GM19193 (cell line): ENCODE measurements around the gene CDK14.

ENCODE experiments used
- POLR2A ChIP-seq: IDR thresholded peaks from 4 replicates; pipeline ENCODE4 v1.6.1; 2011; ENCODE audit not compliant: insufficient read depth, insufficient read length; ENCODE audit errors: extremely low read depth

CDK14 gene

DNA sequence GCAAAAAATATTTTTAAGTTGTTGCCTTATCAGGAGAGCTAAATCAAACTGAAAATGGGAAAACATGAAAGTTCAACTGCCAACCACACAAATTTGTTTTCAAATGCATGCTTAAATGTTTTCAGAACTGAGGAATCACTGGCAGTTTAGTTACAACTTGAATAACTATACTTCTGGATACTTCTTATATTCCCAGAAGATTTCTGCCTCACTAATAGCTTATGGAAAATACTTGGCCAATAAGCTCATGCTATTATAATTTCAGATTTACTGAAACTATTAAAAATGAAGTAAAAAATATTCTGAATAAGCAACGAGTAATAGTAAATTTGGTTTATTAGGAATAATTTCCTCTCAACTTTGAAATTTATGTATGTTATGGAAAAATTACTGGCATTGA lies 222.2 kb downstream of the CDK14 start:
- no peak for TF ChIP-seq POLR2A

GRCh38 chr7:90821961-90822620 lies 226.0 kb downstream of the CDK14 start:
- no peak for TF ChIP-seq POLR2A

DNA sequence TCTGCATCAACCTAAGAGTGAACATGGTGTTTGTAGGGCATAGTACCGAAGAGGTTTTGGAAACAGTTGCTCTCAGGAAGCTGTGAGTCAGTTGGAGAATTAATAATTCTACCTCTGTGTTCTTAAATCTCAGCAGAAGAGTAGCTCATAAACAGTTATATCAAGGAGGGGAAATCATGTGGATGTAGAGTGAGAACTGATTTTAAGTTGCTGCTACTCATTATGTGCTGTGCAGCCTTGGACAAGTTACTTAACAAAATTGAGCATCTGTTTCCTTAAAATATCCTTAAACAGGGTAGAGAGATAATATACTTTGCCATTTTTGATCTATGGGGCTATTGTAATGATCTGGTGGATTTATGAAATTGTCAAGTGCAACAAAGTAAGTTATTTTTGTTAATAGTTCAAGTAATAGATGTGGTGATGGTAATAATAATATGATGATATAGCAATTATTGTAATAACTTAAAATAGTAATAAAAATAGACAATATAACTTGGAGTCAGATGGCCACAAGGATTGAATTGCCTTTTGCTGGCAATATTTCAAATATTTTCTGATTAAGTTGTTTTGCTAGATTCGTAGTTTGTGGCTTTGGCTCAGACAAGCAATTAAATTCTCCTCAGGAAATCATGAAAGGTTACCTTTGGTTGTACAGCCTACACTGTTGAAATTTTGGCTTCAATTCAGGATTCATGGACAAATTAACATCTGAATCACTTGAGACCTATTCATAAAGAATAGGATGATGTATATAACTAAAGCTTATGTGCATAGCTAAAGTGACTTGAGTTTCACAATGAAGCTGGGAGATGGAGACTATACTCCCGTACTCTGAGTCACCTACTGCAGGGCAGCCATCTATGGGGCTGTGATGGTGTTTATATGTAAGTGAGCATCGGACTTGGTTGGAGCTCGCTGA lies 228.5 kb downstream of the CDK14 start:
- TF ChIP-seq POLR2A = no peak

GRCh38 chr7:90825779-90826178 lies 229.7 kb downstream of the CDK14 start:
- no peak for TF ChIP-seq POLR2A

GRCh38 chr7:90828601-90829000 lies 232.5 kb downstream of the CDK14 start:
- no peak for TF ChIP-seq POLR2A

DNA sequence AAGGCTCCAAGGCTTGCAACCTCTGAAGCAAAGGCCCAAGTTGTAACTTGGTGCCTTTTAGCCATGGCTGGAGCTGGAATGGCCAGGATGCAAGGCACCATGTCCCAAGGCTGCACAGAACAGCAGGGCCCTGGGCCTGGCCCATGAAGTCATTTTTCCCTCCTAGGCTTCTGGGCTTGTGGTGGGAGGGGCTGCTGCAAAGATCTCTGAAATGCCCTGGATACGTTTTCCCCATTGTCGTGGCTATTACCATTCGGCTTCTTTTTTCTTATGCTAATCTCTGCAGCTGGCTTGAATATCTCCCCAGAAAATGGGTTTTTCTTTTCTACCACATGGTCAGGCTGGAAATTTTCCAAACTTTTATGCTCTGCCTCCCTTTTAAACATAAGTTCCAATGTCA lies 234.2 kb downstream of the CDK14 start:
- no peak for TF ChIP-seq POLR2A

DNA sequence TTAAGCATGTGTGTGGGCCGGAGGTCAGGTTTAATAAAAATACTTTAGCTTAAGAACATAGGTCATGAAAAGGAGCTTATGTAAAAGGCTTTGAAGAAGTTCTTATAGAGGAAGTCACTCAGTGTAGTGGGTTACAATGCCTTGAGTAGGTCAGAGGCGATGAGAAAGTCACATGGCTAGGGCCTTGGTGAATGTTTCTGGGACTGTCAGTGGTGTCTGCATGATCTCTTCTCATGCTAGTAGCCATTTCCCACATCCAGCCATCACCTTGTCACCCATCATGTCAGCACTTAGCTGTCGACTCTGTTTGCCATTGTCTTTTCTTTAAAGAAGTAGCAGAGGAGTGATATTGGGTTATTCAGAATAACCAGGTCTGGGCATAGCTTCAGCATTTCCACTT lies 236.6 kb downstream of the CDK14 start:
- no peak for TF ChIP-seq POLR2A

- TF ChIP-seq POLR2A = no peak
Observed at GRCh38 chr7:90833443-90833842, 237.3 kb downstream of the CDK14 start.

DNA sequence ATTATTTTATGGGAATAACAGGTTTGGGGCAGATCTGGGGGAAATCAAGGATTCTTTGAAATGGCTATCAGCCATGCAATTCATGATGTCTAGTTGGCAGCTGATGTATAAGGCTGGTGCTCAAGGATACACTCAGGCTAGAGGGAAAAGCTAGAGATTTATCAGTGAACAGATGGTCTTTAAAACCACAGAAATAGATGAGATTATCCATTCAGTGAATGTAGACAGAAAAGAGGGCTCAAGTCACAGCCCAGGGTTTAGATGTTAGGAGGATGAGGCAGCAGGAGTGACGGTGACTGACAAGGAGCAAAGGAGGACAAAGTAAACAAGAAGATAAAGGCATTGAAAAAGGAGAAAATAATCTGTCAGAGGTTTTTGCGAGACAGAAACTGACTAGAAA lies 238.7 kb downstream of the CDK14 start:
- no peak for TF ChIP-seq POLR2A

- no peak for TF ChIP-seq POLR2A
Observed at GRCh38 chr7:90835861-90836260, 239.7 kb downstream of the CDK14 start.

GRCh38 chr7:90836937-90837336 lies 240.8 kb downstream of the CDK14 start:
- no peak for TF ChIP-seq POLR2A

GRCh38 chr7:90838799-90839198 lies 242.7 kb downstream of the CDK14 start:
- TF ChIP-seq POLR2A = no peak

DNA sequence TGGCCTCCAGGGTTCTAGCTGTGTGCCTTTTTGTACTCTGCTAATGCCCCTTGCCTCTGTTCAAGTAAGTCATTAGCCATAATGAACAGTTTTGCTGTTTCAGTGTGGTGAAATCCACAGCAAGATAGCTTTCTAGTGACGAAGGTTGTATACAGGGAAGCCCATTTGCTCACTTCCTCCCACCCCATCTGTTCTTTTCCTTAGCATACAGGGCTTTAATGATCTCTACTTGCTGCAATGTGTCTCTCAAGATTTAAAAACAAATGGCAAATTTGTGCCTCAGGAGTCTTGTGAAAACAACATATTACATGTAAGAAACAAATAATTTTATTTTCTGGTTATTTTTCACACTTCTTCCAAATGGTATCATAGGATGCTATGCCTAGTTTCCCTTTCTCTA lies 243.2 kb downstream of the CDK14 start:
- no peak for TF ChIP-seq POLR2A

DNA sequence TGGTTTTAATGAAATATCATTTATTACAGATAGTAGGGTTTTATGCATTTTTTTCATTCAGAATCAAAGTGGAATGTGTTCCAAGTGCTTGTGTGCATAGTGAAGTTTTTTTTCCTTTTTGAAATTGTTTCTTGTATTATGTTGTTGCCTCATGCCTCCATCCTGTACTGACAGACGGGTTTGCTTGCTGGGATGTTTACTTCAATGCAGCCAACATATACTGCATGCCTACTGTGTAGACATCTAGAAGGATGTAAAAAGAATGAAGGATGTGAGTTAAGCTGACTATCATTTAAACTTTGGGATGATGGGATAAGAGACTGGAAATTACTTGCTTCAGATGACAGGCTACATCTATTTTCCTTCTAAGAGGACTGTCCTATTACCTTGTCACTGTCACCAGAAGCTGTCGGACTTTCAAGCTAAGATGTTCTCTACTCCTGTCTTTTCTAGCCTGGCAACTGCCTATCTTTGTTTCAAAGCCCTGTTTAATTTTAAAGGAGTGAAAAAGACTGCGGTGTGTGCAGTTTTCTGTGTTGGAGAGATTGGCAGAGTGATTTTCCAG lies 243.7 kb downstream of the CDK14 start:
- no peak for TF ChIP-seq POLR2A

GRCh38 chr7:90841759-90842429 lies 245.8 kb downstream of the CDK14 start:
- no peak for TF ChIP-seq POLR2A
